Activated CD8-positive, alpha-beta memory T cell treated with anti-CD3 and anti-CD28 coated beads, Interleukin-2, amount 10 ng/mL, durations not matched to agents 7 days and 5 days (primary cell): ENCODE results near the gene KAZN. TPM values are rescaled to one million over a fixed set of nuclear protein-coding genes. Genes with fewer than 3 reads are reported as not detected.

Experiments used
- ATAC-seq: fragments of 150-1000 bp; cut with Tn5 transposase; one replicate; pipeline ENCODE4 v1.10.0; 2021; ENCODE audit warnings: moderate library complexity
- CTCF ChIA-PET: fragments of 350-600 bp; sonication (Branson Sonifier 250); formaldehyde crosslinking; loops from one replicate; lab custom pipeline; 2021; ENCODE audit warnings: antibody characterized with exemption; lab: Charles Lee
- DNase-seq: peaks from one replicate; pipeline ENCODE4 v3.0.0-alpha.2; 2020
- H3K27ac Mint-ChIP-seq: one replicate; pipeline ENCODE4 v1.8.0; 2021; ENCODE audit warnings: mild to moderate bottlenecking, mixed read lengths
- H3K27me3 Mint-ChIP-seq: one replicate; pipeline ENCODE4 v1.8.0; 2021; ENCODE audit warnings: mixed read lengths
- H3K36me3 Mint-ChIP-seq: one replicate; pipeline ENCODE4 v1.8.0; 2021; ENCODE audit warnings: mild to moderate bottlenecking, mixed read lengths
- H3K4me1 Mint-ChIP-seq: one replicate; pipeline ENCODE4 v1.8.0; 2021; ENCODE audit warnings: mixed read lengths
- H3K4me3 Mint-ChIP-seq: one replicate; pipeline ENCODE4 v1.8.0; 2021; ENCODE audit warnings: mild to moderate bottlenecking, moderate library complexity, mixed read lengths
- H3K9me3 Mint-ChIP-seq: one replicate; pipeline ENCODE4 v1.8.0; 2022; ENCODE audit warnings: low read depth, mixed read lengths
- total RNA-seq, 2 experiments: library from RNA; stranded (reverse); gene quantifications; one replicate each; pipeline ENCODE4 v1.2.3, GENCODE V29; 2021

The KAZN gene
- total RNA-seq, 2 experiments from 2014 or later = 0.12 to 0.15 TPM

DNA sequence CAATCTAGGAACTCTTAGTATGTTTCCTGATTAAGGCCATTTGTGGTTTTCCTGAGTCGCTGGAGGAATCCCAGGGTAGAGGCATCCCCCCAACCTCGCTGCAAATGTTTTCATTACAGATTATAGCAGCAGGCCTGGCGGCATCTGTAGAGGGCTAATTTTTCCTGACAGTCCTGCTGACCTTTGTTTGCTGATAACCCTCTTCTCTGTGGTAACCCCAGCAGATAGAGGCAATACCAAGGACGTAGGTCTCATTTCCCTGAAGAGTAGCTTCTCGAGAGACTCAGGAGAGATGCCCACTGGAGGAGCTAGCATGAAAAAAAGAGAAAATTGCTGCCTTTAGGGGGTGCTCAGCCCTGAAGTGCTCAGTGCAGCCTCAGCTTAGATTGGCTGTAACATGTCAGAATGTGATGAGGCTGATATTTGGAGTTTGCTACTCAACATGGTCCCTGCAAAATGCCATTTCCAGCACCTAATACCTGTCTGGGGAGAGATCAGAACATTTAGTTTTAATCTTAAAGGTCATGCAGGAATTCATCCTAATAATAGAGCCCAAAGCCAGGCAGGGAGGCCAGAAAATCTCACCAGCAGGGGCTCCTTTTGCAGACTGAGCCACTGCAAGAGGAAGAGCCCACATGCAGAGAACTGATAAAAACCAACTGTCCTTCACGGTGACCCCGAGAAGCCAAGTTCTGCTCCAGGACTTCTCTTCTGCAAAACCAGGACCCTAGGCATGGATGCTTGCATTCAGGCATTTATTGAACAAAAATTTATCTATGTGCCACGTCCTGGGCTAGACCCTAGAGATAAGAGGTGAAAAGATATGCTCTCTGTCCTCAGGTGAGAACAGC lies 184.5 kb downstream of the KAZN start:
- H3K27me3 Mint-ChIP-seq = peaks cover 3% of the 10 kb centered on the region
- H3K36me3 Mint-ChIP-seq = no peaks in the 10 kb centered on the region
- CTCF ChIA-PET = no interaction called here
- H3K4me1 Mint-ChIP-seq = peaks cover 3% of the 10 kb centered on the region
- H3K4me3 Mint-ChIP-seq = no peak overlapping the region
- ATAC-seq (no peak), DNase-seq (no peak)
- H3K9me3 Mint-ChIP-seq = no peaks in the 10 kb centered on the region
- H3K27ac Mint-ChIP-seq = no peak overlapping the region

DNA sequence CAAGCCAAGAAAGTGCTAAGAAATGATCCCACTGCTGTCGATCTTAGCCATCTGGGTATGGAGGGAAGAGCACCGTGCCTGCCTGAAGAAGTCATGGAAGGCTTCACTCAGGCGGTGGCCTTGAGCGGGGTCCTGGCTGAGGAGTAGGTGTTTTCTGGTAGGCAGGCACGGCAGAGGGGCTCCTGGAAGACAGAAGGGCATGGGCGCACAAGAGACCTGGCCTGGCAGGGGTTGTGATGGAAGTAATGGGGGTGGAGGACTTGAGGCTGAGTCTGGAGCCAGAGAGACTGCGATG lies 185.1 kb downstream of the KAZN start:
- H3K27me3 Mint-ChIP-seq = peaks cover 3% of the 10 kb centered on the region
- CTCF ChIA-PET = no interaction called here
- no peak overlapping the region for H3K4me3 Mint-ChIP-seq
- no peaks in the 10 kb centered on the region for H3K36me3 Mint-ChIP-seq
- DNase-seq = no peak
- no peak overlapping the region for H3K27ac Mint-ChIP-seq
- H3K4me1 Mint-ChIP-seq = no peaks in the 10 kb centered on the region
- no peak for ATAC-seq
- no peaks in the 10 kb centered on the region for H3K9me3 Mint-ChIP-seq

DNA sequence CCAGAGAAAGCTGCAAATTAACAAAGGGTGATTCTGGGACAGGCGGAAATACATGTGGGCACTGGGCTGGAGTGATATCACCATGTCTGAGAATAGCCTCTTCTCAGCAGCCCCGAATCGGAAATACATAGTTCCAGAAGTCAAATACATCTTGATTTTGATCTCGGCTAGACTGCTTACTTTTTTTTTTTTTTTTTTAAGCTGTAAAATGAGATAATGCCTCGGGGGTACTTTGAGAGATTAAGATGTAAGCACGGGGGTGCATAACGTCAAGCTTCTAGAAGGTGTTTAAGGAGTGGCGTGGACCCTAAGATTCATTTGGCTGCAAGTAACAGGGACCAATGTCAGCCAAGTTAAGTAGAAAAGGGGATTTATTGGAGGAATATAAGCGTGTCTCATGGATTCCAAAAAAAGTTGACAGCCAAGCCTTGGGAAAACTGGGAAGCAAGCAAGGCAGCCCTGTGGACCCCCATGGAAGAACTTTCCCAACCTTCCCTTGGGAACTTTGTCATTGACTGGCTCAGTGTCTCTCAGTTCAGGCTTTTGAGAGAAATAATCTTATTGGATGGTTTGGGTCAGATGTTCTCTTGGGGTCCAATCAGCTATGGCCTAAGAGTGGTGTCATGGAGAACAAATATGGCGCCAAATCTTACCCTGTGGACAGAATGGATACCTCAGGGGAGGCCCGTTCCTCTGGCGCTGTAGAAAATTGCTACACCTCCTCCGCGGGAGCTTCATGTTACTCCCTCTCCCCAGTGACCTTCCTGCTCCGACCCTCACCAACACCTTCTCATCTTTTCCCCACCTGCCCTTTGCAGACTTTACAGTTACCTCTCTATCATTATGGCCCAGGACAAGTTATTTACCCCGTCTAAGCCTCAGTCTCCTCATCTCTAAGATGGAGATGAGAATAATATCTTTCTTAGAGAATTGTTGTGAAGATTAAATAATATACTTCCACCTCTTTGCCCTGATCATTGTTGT lies 186.6 kb downstream of the KAZN start:
- CTCF ChIA-PET = no interaction called here
- ATAC-seq (no peak), DNase-seq (no peak)
- peaks cover 3% of the 10 kb centered on the region for H3K27me3 Mint-ChIP-seq
- no peaks in the 10 kb centered on the region for H3K36me3 Mint-ChIP-seq
- no peaks in the 10 kb centered on the region for H3K9me3 Mint-ChIP-seq
- no peak overlapping the region for H3K27ac Mint-ChIP-seq
- no peak overlapping the region for H3K4me3 Mint-ChIP-seq
- H3K4me1 Mint-ChIP-seq = no peaks in the 10 kb centered on the region

DNA sequence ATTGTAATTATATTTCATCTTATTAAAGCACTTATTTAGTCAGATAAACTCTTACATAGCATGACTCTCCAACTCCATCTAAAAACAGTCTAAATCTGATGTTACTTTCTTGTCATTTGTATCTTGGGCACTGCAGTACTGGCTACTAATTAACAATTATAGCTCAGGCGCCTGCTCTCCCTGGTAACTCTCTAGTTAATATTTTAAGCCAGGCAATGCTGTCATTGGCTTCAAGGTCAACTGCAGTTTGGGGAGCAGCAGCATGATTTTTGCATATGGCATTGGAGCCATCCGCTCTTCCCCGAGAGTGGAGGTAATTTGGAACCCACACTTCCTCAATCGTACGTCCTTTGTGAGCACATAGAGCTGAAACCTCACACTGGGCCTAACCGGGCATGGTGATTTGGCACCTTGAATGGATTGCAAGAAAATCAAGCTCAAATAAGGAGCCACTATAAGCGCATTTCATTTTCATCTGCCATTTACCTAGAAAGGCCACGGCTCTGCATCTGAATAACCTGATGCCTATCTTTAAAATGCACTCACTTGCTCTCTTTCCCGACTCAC lies 187.7 kb downstream of the KAZN start:
- H3K27me3 Mint-ChIP-seq = no peaks in the 10 kb centered on the region
- no peak overlapping the region for H3K27ac Mint-ChIP-seq
- DNase-seq (no peak), ATAC-seq (no peak)
- H3K4me1 Mint-ChIP-seq = no peaks in the 10 kb centered on the region
- no peak overlapping the region for H3K4me3 Mint-ChIP-seq
- no peaks in the 10 kb centered on the region for H3K36me3 Mint-ChIP-seq
- CTCF ChIA-PET = no interaction called here
- no peaks in the 10 kb centered on the region for H3K9me3 Mint-ChIP-seq

DNA sequence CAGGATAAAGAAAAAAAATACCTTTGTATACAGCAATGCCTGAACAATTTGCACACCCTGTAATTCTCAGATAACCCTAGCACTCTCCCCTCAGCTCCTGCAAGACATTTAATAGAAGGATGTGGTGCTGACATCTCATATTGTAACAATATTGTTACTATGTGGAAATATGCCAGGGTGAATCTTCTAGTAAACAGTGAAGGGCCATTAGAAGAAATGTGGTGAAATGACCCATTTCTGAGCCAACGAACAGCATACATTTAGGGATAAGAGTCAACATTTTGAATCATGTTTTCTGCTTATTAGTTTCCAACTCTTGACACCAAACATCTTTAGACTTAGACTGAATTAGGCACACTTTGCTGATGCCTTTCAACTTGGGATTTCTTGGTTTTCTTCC lies 188.2 kb downstream of the KAZN start:
- CTCF ChIA-PET = no interaction called here
- Mint-ChIP-seq H3K9me3 (no peaks in the 10 kb centered on the region), H3K36me3 (no peaks in the 10 kb centered on the region), H3K4me3 (no peak overlapping the region), H3K27ac (no peak overlapping the region), H3K4me1 (no peaks in the 10 kb centered on the region), H3K27me3 (no peaks in the 10 kb centered on the region)
- no peak for DNase-seq
- ATAC-seq = no peak

DNA sequence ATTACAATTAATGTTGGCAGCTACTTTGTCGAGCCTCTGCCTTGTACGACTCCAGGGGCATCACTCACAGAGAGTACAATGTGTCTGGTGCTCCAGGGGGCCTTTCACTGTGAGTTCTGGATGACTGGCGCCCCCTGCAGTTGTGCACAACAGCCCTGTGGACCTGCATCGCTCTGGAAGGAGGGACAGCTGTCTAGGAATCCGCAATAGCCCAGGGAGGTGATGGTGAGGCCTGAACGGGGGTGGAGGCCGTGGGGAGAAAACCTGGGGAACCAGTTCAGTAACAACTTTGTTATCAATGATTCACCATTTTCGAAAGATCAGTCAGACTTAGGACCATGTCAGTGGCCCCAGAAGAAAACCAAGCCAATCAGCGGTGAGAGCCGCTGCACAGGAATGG lies 189.1 kb downstream of the KAZN start:
- CTCF ChIA-PET = interaction anchor here (0.6 kb wide), 1 partner anchor 258 kb away, joined by 3 read pairs; no protein-coding TSS in a partner anchor
- DNase-seq (no peak), ATAC-seq (no peak)
- Mint-ChIP-seq H3K27ac (no peak overlapping the region), H3K4me3 (no peak overlapping the region), H3K27me3 (no peaks in the 10 kb centered on the region), H3K36me3 (no peaks in the 10 kb centered on the region), H3K9me3 (no peaks in the 10 kb centered on the region), H3K4me1 (no peaks in the 10 kb centered on the region)

DNA sequence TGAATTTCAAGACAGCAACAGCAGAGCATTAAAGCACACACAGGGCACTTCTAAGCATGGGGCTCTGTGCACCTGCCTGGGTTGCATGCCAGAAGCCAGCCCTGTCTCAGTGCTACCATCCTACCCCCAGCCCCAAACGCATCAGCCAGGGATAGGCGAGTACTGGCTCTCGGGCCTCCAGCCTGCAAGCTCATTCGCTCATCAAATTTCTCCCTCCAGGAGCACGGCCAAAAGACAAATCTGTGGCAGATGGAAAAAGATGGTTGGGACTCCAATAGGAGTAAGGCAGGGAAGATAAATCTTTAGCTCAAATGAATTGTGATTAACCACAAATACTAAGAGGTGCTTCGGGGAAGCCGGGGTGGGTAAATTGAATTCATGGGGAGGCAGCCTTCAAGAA lies 189.6 kb downstream of the KAZN start:
- Mint-ChIP-seq H3K36me3 (no peaks in the 10 kb centered on the region), H3K27ac (no peak overlapping the region), H3K9me3 (no peaks in the 10 kb centered on the region), H3K4me1 (no peaks in the 10 kb centered on the region), H3K4me3 (no peak overlapping the region), H3K27me3 (no peaks in the 10 kb centered on the region)
- DNase-seq = no peak
- ATAC-seq = no peak
- CTCF ChIA-PET = interaction anchor here (0.6 kb wide), 1 partner anchor 258 kb away, joined by 3 read pairs; no protein-coding TSS in a partner anchor

DNA sequence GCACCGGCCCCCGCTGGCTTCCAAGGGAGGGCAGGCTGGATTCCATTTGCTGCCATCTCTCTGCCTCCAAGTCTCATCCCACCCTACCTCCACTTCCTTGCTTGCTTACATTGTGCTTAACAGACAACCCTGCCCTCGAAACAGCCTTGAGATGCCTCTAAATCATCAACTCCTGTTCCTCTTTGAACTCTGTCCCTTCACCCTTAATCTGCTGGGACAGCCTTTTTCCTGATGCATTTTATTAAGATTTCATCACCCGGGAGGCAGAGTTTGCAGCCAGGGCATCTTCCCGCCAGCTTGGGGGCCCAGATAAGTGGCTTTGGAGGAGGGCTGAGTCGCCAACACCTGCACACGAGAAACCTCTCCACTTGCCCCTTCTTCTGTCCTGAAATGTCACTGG lies 192.5 kb downstream of the KAZN start:
- H3K27me3 Mint-ChIP-seq = no peaks in the 10 kb centered on the region
- no peaks in the 10 kb centered on the region for H3K36me3 Mint-ChIP-seq

DNA sequence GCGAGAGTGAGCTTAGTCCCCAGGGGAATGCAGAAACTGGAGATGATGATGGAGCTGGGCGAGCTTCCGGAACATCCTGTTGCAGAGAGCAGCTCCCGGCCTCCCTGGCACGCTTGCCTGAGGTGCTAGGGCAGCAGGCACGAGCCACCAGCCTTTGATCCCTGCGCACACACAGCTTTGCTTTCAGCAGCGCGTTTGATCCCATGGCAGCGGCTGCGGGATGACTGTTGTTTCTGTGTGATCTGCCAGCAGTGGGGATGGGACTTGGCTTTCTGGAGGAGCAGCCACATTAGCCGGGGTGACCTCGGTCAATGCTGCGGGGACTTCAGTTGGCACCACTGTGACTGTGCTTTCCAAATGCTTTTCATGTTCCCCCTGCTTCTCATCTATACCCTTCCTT lies 193.2 kb downstream of the KAZN start:
- Mint-ChIP-seq H3K27ac (no peak overlapping the region), H3K27me3 (no peaks in the 10 kb centered on the region), H3K4me1 (no peaks in the 10 kb centered on the region), H3K9me3 (no peaks in the 10 kb centered on the region), H3K4me3 (no peak overlapping the region), H3K36me3 (no peaks in the 10 kb centered on the region)
- CTCF ChIA-PET = no interaction called here
- DNase-seq (no peak), ATAC-seq (no peak)

More for the DNA sequence above, 192.5 kb downstream of the KAZN start:
- DNase-seq (no peak), ATAC-seq (no peak)
- Mint-ChIP-seq H3K27ac (no peak overlapping the region), H3K4me3 (no peak overlapping the region), H3K9me3 (no peaks in the 10 kb centered on the region), H3K4me1 (no peaks in the 10 kb centered on the region)
- CTCF ChIA-PET = no interaction called here

DNA sequence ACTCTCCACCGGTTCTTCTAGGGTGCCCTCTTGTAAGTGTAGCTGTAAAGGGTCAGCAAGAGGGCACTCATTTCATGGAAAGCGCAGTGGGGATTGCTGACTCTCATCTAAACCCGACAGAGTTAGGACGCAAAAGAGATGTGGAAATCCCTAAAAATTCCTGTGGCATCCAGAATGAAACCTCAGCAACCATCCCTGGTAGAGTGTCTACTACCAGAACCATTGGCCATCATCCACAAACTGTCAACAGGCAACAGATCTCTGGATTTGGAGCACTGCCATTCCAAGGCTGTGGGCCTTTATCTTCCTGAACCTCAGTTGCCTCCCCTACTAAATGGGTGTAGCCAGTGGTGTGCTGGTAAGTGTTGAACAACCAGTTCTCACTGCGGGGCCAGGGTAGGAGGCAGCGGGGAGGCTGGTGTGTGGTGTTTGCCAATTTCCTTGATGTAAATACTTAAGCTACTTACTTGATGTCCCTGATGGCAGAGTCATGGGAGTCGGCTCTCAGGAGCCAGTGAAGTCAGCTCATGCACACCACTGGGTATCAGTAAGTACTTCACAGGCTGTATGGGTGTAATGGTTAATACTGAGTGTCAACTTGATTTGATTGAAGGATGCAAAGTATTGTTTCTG lies 195.8 kb downstream of the KAZN start:
- H3K9me3 Mint-ChIP-seq = no peaks in the 10 kb centered on the region

DNA sequence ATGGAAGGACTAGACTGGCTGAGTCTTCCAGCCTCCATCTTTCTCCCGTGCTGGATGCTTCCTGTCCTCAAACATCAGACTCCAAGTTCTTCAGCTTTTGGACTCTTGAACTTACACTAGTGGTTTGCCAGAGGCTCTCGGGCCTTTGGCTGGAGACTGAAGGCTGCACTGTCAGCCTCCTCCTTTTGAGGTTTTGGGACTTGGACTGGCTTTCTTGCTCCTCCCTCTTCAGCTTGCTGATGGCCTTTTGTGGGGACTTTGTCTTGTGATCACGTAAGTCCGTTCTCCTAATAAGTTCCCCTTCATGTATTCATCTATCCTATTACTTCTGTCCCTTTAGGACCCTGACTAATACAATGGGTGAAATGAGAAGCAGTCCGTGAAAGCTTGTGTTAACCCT lies 196.4 kb downstream of the KAZN start:
- no peak for DNase-seq
- H3K27me3 Mint-ChIP-seq = no peaks in the 10 kb centered on the region
- no peaks in the 10 kb centered on the region for H3K9me3 Mint-ChIP-seq
- CTCF ChIA-PET = no interaction called here
- H3K4me1 Mint-ChIP-seq = no peaks in the 10 kb centered on the region
- no peak overlapping the region for H3K4me3 Mint-ChIP-seq
- no peaks in the 10 kb centered on the region for H3K36me3 Mint-ChIP-seq
- no peak for ATAC-seq
- H3K27ac Mint-ChIP-seq = no peak overlapping the region

More for the DNA sequence above, 195.8 kb downstream of the KAZN start:
- DNase-seq = no peak
- H3K27me3 Mint-ChIP-seq = no peaks in the 10 kb centered on the region
- ATAC-seq = no peak
- no peaks in the 10 kb centered on the region for H3K4me1 Mint-ChIP-seq
- no peak overlapping the region for H3K4me3 Mint-ChIP-seq
- CTCF ChIA-PET = no interaction called here
- H3K36me3 Mint-ChIP-seq = no peaks in the 10 kb centered on the region
- no peak overlapping the region for H3K27ac Mint-ChIP-seq

DNA sequence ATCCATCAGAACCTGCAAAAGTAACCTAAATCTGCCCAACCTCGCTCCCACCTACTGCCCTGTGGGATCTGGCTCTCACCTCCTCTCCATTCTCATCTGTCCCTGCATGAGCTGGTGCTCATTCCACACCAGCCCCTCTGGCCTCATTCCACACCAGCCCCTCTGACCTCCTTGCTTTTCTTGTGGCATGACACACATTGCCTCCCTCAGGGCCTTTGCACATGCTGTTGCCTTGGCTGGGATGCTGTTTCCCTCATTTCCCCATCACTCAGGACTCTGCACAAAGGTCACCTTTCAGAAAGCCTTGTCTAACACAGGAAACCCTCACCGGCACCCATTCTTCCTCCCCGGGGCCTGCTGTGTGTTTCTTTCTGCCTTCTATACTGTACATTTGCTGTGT lies 197.1 kb downstream of the KAZN start:
- Mint-ChIP-seq H3K4me1 (no peaks in the 10 kb centered on the region), H3K27me3 (no peaks in the 10 kb centered on the region), H3K27ac (no peak overlapping the region), H3K36me3 (no peaks in the 10 kb centered on the region), H3K9me3 (no peaks in the 10 kb centered on the region), H3K4me3 (no peak overlapping the region)
- CTCF ChIA-PET = no interaction called here
- ATAC-seq (no peak), DNase-seq (no peak)

DNA sequence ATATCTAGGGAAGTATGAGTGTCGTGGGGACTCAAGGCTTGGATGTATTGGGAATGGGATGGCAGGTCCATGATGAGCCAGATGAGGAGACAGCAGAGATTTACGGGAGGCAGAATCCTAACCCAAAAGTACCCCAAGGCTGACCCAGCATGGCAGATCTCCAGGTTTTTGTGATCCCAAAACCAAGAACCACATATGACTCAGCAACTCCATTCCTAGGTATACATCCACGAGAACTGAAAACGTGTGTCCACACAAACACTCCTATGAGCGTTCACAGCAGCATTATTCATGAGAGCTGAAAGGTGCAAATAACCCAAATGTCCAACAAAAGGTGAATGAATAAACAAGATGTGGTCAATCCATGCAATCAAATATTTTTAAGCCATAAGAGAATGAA lies 201.5 kb downstream of the KAZN start:
- no peak overlapping the region for H3K27ac Mint-ChIP-seq
- H3K4me3 Mint-ChIP-seq = no peak overlapping the region
- no peaks in the 10 kb centered on the region for H3K4me1 Mint-ChIP-seq
- CTCF ChIA-PET = no interaction called here
- DNase-seq (no peak), ATAC-seq (no peak)
- no peaks in the 10 kb centered on the region for H3K9me3 Mint-ChIP-seq
- no peaks in the 10 kb centered on the region for H3K36me3 Mint-ChIP-seq
- H3K27me3 Mint-ChIP-seq = no peaks in the 10 kb centered on the region
